HG02678 (cell line): ENCODE data around the gene FADD.

Source experiments
- ATAC-seq: cut with Tn5 transposase; IDR thresholded peaks from one replicate; pipeline ENCODE4 v1.9.1; 2021; ENCODE audit warnings: mild to moderate bottlenecking, moderate library complexity; ENCODE audit not compliant: unreplicated experiment

The FADD gene

DNA sequence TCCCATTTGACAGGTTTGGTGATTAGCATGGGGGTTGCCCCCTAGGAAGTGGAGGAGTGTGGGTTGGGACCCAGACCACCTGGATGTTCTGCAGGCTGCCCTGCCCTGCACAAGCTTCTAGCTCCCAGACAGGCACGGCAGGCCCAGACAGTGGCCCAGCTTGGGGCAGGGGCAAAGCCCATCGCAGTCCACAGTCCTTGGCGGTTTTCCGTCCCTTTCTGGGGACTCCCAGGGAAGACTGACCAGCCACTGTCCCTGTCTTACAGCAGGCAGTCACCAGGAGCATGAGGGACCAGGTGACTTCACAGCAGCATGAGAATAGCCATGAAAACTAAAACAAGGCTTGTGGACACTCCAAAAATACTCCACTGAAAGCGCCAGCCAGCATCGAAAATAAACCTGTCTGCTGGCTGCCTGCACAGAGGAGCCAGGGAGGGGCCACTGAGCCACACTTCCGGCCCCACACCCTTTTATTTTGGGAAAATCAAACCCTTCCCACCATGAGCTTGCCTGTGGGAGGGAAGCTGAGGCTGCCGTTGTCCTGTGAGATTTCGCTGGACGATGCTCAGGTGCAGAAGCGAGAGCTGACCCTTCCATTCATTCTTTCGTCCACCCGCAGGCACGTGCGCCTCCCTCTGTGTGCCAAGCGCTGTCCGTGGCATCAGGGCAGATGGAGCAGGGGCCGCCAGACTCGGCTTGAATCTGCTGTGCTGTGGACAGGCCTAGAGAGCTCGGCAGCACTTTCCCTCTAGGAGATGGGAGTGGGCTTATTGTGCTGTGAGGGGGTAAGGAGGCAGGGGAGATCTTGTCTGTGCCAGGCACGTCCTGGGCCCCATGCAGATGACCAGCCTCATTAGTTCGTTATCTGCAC lies 28.0 kb downstream of the FADD start:
- no peak for ATAC-seq

DNA sequence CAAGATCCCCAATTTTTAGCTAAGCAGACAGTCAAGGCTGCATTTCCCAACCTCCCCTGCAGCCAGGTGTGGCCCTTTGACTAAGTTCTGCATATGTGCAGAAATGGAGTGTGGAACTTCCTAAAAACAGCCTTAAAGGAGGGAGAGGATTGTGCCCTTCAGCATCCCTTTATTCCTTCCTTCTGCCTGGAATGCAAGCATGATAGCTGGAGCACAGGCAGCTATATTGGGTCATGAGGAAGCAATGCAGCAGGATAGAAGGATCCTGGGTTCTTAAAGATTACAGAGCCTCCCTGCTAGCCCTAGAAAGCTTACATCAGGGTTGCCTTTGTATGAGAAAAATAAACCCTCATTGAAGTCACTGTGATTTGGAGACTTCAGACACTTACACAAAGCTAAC lies 29.9 kb downstream of the FADD start:
- no peak for ATAC-seq

DNA sequence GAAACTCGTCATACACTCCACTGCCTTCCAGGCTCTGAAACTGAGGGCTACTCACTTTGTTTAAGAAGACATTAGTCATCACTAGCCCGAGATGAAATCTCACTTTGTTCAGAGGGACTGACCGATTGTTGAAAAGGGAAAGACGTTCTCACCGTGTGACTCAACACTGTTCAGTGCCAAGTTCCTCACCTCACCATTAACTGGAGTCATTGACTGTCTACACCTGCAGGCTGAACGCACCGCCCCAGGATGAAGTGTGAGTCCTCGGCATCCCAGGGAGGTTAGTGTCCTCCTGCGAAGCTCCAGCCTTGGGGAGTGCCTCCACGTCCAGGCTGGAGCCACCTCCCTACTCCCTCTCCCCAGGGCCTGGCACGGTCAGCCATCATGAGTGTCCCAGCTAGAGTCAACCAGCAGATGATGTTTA lies 30.4 kb downstream of the FADD start:
- no peak for ATAC-seq

DNA sequence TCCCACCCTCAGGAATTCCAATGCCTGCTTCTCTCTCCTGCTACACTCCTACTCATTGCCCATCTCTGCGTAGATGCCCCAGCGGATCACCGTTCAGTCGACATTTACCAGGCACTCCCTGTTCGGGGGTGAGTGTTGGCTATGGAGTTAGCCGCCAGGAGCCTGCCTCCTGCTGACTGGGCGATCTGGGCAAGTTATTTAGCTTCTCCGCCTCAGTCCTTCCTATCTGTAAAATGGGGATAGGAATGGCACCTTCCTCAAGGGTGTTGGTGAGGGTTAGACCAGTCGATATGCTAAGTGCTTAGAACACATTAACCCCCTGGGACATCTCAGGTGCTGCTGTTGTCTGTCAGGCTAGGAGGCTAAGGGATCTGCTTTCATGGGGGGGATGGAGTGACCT lies 30.9 kb downstream of the FADD start:
- no peak for ATAC-seq

DNA sequence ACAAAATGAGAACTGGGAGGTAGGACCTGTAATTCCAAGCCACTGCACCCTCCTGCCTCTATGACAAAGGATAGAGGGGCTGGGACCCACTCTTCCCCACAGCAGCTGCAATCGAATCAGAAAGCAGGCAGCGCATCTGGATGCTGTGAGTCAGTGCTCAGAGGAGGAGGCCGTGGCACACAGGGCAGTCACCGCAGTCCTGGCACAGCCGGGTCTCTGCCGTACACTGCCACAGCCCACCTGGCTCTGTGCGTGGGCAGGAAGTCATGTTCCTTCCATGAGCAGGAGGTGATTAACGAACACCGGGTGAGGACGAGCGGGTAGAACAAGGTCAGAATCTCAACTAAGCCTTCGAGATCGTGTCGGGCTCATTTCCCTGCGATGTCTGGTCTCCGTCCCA lies 37.2 kb downstream of the FADD start:
- no peak for ATAC-seq

DNA sequence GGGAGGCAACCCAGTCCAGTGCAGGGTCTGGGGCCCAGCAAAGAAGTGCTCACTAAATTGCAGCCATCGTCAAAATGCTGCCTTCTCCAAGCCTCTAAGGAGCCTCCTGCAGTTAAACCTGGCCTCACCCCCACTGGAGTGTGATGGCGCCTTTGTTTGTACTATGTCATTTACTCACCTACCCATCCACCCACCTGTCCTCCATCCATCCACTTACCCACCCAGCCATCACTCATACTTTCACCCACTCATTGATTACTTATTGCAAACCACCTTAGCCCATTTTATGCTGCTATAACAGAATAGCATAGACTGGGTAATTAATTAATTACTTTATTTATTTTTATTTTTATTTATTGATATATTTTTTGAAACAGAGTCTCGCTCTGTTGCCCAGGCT lies 38.6 kb downstream of the FADD start:
- no peak for ATAC-seq

DNA sequence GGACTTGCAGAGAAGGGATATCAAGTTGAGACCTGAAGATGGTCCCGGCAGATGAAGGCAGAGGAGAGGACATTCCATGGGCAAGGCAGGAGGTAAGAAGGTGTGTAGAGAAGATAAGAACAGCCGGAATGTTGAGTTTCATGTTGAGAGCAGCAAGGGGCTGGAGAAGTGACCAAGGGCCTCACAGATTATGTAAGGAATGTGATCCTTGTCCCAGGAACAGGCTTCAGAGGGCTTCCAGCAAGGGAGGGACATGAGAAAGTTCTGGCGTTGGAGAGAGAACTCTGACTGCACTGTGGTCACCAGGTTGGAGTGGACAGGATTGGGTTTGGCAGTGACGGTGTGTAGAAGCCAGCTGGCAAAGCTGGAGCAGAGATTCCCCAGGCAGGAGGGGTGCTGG lies 39.8 kb downstream of the FADD start:
- no peak for ATAC-seq

DNA sequence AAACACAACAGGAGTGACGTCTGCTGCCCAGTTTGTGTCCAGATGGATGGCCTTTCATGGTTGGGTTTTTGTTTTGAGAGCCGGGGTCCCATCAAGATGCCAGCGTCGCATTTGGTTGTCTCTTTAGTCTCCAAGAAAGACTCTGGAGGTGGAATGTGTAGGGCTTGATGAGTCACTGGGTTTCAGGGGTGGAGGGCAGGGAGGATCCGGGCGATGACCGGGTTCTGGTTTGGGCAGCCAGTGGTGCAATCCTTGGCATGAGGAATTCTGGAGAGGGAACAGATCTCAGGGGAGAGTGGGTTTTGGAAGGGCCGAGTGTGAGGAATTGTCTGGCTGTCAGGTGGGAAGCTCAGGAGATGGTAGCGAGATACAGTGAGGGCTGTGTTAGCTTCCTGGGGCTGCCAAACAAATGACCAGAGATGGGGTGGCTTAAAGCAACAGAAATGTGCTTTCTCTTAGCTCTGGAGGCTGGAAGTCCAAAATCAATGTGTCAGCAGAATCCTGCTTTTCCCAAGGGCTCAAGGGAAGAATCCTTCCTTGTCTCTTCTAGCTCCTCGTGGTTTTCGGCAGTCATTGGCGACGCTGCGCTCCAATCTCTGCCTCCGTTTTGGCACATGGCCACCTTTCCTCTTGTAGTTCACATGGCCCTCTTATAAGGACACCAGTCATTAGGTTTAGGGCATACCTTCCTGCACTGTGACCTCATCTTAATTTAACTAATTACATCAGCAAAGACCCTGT lies 41.0 kb downstream of the FADD start:
- no peak for ATAC-seq

DNA sequence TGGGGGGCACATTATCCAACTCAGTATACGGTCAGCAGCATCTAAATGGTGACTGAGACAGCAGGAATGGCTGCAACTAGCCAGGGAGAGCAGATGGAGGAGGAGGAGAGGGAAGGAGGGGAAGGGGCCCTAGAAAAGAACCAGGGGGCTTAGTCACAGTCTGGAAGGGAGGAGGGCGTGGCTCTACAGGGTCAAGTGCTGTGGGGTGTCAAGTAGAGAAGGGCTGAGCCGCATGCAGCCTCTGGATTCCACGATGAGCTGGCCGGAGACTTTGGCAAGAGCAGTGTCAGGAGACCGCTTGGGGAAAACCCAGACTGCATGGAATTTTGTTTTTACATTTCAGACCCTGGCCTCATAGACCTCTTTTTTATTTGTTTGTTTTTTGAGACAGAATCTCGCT lies 41.6 kb downstream of the FADD start:
- ATAC-seq, result no peak

DNA sequence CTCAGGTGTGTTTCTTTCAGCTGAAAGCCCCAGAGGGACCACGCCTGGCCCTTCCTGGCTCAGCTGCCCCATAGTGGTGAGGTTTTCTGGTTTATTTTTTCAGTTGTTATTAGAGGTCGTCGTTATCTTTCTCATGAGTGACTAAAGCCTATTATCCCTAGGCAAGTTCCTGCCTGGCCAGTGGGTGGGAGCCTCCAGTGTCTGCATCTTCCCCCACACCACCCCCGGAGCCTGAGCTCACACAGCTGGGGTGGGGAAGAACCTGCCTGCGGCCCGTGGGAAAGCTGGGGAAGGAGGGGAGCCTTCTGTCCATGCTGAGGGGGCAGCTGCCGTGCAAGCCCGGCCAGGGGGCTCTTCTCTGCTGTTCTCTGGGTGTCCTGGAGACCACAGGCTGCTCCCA lies 43.1 kb downstream of the FADD start:
- no peak for ATAC-seq

DNA sequence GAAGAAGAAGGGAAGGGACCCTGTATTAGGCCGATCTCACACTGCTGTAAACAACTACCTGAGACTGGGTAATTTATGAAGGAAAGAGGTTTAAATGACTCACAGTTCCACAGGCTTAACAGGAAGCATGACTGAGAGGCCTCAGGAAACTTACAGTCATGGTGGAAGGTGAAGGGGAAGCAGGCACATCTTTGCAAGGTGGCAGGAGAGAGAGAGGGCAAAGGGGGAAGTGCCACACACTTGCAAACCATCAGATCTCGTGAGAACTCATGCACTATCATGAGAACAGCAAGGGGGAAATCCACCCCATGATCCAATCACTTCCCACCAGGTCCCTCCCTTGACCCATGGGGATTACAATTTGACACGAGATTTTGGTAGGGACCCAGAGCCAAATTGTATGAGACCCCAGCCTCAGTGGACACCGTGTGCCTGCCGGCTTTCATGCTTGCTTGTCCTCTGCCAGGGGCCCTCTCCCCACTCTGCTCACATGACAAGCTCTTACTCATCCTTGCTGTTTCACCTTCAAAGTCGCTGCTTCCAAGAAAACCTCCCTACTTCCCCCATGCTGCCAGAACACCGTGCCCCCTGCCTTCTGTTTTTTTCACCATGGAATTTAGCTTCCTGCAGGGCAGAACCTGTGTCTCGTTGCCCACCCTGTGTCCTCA lies 44.1 kb downstream of the FADD start:
- ATAC-seq, result no peak

DNA sequence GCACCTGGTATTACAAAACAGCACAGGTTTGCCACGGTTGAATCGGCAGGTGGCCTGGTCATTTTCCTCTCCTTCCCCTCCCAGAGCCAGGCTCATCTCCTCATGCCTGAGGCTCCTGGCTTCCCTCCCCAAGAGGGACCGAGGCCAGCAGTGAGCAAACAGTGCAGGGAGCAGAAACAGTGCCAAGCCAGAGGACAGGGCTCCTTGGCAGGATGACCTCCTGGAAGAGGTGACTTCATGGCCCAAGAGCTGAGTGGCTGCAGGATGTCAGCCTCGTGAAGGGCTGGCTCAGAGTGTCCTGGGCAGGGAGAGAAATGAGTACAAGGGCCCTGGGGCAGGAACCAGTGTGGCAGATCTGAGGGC lies 44.6 kb downstream of the FADD start:
- no peak for ATAC-seq

DNA sequence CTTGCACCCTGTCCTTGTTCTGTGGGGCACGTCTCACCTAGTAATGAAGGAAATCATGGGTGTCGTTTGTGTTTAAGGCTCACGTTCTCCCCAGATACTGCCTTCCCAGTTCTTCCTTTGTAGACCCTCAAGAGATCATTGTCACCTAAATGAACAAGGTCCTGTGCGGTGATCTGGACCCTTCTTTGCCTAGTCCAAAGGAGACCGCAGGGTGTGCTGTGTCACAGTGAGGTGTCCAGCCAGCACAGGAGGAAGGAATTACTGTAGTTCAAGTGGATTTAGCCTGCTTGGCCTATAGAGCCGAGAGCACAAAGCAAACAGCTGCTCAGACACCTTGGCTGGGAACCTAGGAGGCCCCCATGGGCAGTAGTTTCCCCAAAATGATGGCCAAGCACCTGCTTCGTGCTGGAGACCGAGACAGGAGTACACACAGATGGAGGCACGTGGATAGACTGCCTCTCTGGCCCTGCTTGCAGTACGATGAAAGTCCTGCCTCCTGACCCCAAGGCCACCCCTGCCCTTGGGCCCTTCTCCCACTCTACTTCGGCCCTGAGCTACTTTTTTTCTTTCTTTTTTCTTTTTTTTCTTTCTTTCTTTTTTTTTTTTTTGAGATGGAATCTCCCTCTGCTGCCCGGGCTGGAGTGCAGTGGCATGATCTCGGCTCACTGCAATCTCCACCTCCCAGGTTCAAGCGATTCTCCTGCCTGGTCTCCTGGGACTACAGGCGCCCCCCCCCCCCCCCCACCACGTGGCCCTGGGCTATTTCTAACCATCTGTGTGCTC lies 48.0 kb downstream of the FADD start:
- no peak for ATAC-seq

DNA sequence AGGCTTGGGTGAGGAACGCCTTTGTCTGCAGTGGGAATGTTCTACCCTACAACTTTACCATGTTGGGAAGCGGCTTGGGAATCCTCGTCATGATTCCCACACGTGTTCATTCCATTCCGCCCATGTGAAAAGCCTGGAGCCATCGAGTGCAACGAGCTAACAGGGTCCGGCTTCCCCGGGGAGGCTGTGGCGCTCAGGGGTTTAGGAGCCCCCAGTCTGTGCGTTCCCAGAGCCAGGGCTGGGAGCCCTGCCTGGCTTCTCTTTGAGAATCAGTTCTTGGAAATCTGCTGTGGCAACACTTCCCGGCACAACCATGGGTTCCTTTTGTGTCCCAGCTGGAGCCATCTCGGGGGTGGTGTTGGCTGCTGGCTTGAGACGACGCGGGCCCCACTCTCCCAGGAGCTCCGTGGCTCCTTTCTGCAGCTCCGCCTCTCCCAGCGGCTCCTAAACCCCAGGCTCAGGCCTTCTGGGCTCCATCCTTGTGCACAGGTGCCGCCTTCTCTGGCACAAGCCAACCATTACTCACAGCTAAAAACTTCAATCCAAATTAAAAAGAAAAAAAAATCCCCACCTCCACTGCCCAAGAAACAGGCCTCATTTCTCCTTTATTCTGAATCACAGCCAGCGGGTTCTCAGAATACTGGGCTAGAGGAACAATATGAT lies 48.7 kb downstream of the FADD start:
- ATAC-seq, result no peak

DNA sequence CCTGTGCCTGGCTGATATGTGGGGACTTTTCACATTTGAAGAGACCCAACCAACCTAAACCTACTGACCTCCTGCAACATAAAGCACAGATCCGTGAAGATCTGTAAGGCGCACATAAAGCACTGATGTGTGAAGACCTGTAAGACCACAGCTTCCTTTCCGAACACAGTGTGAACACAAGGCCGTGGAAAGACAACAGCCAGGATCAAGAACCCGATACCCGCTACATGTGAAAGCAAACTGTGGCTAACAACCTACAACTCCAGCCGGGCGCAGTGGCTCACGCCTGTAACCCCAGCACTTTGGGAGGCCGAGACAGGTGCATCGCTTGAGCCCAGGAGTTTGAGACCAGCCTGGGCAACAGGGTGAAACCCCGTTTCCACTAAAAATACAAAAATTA lies 49.7 kb downstream of the FADD start:
- ATAC-seq, result no peak

DNA sequence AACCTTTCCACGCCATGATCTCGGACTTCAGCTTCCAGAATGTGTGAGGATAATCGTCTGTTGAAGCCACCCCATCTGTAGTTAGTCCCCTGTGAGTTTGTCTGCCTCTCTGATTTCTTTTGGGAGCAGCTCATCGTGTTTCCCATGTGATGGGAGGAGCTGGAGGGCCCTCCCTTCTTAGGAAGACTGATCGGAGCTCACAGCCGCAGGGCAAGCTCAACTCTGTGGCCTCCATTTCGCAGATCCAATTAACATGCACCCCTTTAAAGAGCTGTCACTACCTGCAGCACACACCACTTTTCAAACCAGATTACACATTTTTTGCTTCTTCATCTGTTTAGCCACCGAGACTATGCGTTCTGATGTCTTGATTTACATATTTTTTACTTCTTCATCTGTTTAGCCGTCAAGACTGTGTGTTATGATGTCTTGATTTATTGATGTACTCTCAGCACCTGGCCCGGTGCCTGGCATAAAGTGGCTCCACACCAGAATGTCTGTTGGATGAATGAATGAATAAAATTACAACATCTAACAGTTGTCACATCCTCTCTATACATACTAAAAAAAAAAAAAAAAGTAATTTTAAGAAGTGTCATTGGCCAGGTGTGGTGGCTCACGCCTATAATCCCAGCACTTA lies 52.5 kb downstream of the FADD start:
- no peak for ATAC-seq
